ENCODE results near the gene RCN1.
"Not testable (repeated sequence)": the region's sequence is repeated elsewhere in the genome, so short reads cannot be mapped to it uniquely, and the experiment has no call there.

Gene RCN1

GRCh38 chr11:32113200-32113919 lies 22.5 kb downstream of the RCN1 start:
- DNase-seq (ENCODE audit: low read depth), result no peak

- DNase-seq (ENCODE audit: low read depth), result no peak
These were observed 23.0 kb downstream of the RCN1 start for GRCh38 chr11:32113920-32114203.

GRCh38 chr11:32115446-32115845 lies 24.6 kb downstream of the RCN1 start:
- no peak for DNase-seq (ENCODE audit: low read depth)

GRCh38 chr11:32116668-32117067 lies 25.8 kb downstream of the RCN1 start:
- DNase-seq (ENCODE audit: low read depth), result no peak

- DNase-seq (ENCODE audit: low read depth), result no peak
These were observed 27.4 kb downstream of the RCN1 start for GRCh38 chr11:32118025-32118974.

- DNase-seq (ENCODE audit: low read depth), result not testable (repeated sequence)
These were observed 28.3 kb downstream of the RCN1 start for GRCh38 chr11:32119139-32119538.

GRCh38 chr11:32121012-32121411 lies 30.1 kb downstream of the RCN1 start:
- no peak for DNase-seq (ENCODE audit: low read depth)

GRCh38 chr11:32122200-32122599 lies 31.3 kb downstream of the RCN1 start:
- DNase-seq (ENCODE audit: low read depth), result no peak

GRCh38 chr11:32131321-32131720 lies 40.4 kb downstream of the RCN1 start:
- no peak for DNase-seq (ENCODE audit: low read depth)

GRCh38 chr11:32136657-32137056 lies 45.8 kb downstream of the RCN1 start:
- no peak for DNase-seq (ENCODE audit: low read depth)

GRCh38 chr11:32137263-32137662 lies 46.4 kb downstream of the RCN1 start:
- DNase-seq (ENCODE audit: low read depth), result no peak

- DNase-seq (ENCODE audit: low read depth), result no peak
These were observed 47.0 kb downstream of the RCN1 start for GRCh38 chr11:32137869-32138268.

GRCh38 chr11:32138902-32139301 lies 48.0 kb downstream of the RCN1 start:
- DNase-seq (ENCODE audit: low read depth), result no peak

GRCh38 chr11:32139896-32140520 lies 49.1 kb downstream of the RCN1 start:
- no peak for DNase-seq (ENCODE audit: low read depth)

- no peak for DNase-seq (ENCODE audit: low read depth)
These were observed 51.1 kb downstream of the RCN1 start for GRCh38 chr11:32141745-32142546.

GRCh38 chr11:32143378-32143777 lies 52.5 kb downstream of the RCN1 start:
- DNase-seq (ENCODE audit: low read depth), result no peak

GRCh38 chr11:32145282-32145681 lies 54.4 kb downstream of the RCN1 start:
- DNase-seq (ENCODE audit: low read depth), result no peak

- DNase-seq (ENCODE audit: low read depth), result no peak
These were observed 58.0 kb downstream of the RCN1 start for GRCh38 chr11:32148895-32149294.

- no peak for DNase-seq (ENCODE audit: low read depth)
These were observed 58.9 kb downstream of the RCN1 start for GRCh38 chr11:32149748-32150147.

- DNase-seq (ENCODE audit: low read depth), result no peak
These were observed 60.2 kb downstream of the RCN1 start for GRCh38 chr11:32151027-32151426.

GRCh38 chr11:32152216-32152615 lies 61.3 kb downstream of the RCN1 start:
- no peak for DNase-seq (ENCODE audit: low read depth)

GRCh38 chr11:32152821-32153220 lies 61.9 kb downstream of the RCN1 start:
- DNase-seq (ENCODE audit: low read depth), result no peak
